ENCODE measurements around the gene EHBP1L1. TPM values are rescaled to one million over a fixed set of nuclear protein-coding genes. Genes with fewer than 3 reads are reported as not detected.

EHBP1L1 gene
- total and polyA plus RNA-seq, 2 of the 8 experiments (the other 6 are each of a cell fraction or from before 2014, with no cell fraction given): 4.3 to 6.6 TPM

- Histone ChIP-seq H3K79me2 (ENCODE audit: control insufficient read depth in 1 of 2, insufficient read depth in 2 of 2, low read length in 2 of 2) (no peaks in the 10 kb centered on the region), H2BK120ac (replicated peaks; ENCODE audit: low read depth, low read length) (no peak overlapping the region), H4K5ac (ENCODE audit: insufficient read length, low read depth, low read length) (no peak overlapping the region), H2BK20ac (ENCODE audit: low read length) (no peak overlapping the region), H3K27ac (ENCODE audit: low read depth, low read length) (no peak overlapping the region), H4K91ac (replicated peaks; ENCODE audit: insufficient read length, low read length) (no peak overlapping the region), H3K23ac (ENCODE audit: insufficient read length) (no peak overlapping the region), H2BK12ac (ENCODE audit: low read depth, low read length) (no peak overlapping the region), H3K56ac (replicated peaks; ENCODE audit: insufficient read length, low read depth, low read length) (no peak overlapping the region), H2AFZ (ENCODE audit: low read length) (no peak overlapping the region), H3K4me1 (replicated peaks in 1 of 4; ENCODE audit: control insufficient read depth in 3 of 4, insufficient read depth in 4 of 4, low read length in 3 of 4) (no peaks in the 10 kb centered on the region), H2BK5ac (ENCODE audit: low read depth, low read length) (no peak overlapping the region), H3K18ac (ENCODE audit: extremely low read depth, low read length) (no peak overlapping the region), H4K8ac (ENCODE audit: extremely low read depth, insufficient read depth, low read length) (no peak overlapping the region), H2AK5ac (ENCODE audit: low read depth, low read length) (no peak overlapping the region), H3K14ac (ENCODE audit: insufficient read length) (no peak overlapping the region), H3K4me2 (ENCODE audit: insufficient read depth in 1 of 2, low read depth in 2 of 2, low read length in 2 of 2) (no peak overlapping the region), H3K4me3 (ENCODE audit: extremely low read depth in 1 of 4, insufficient read depth in 2 of 4, low read depth in 3 of 4, low read length in 4 of 4) (no peak overlapping the region), H3K23me2 (ENCODE audit: low read depth, low read length) (no peaks in the 10 kb centered on the region), H3K9me3 (ENCODE audit: insufficient read depth in 2 of 2, low read depth in 1 of 2, low read length in 1 of 2) (no peaks in the 10 kb centered on the region), H3K36me3 (ENCODE audit: control insufficient read depth in 2 of 4, insufficient read depth in 4 of 4, low read length in 3 of 4) (peaks cover 23 to 55% (median 46%) of the 10 kb centered on the region in 4 experiments; a peak in 7 of 8 replicates), H3K9ac (replicated peaks in 1 of 4; ENCODE audit: extremely low read depth in 1 of 4, low read depth in 3 of 4, low read length in 3 of 4) (no peak overlapping the region), H3K27me3 (replicated peaks in 1 of 4; ENCODE audit: control insufficient read depth in 3 of 4, extremely low read depth in 1 of 4, insufficient read depth in 3 of 4, low read length in 3 of 4) (no peaks in the 10 kb centered on the region), H2BK15ac (ENCODE audit: low read length) (no peak overlapping the region), H4K20me1 (replicated peaks in 1 of 2; ENCODE audit: control insufficient read depth in 1 of 2, insufficient read depth in 2 of 2, low read length in 2 of 2) (peaks cover 0 to 27% of the 10 kb centered on the region in 2 experiments), H3K79me1 (ENCODE audit: low read depth, low read length) (peaks cover 2% of the 10 kb centered on the region; the same call in 1 of the 2 replicates), H3K4ac (replicated peaks; ENCODE audit: insufficient read length, low read depth, low read length) (no peak overlapping the region)
- FAIRE-seq (no peak), DNase-seq (ENCODE audit: low read depth in 1 of 2, low spot score in 2 of 2) (no peak)
- 93% methylated on average over 11 of the region's 11 CpGs; no CpG with 5 or more reads in 1 of the 2 experiments for WGBS, 2 experiments (ENCODE audit: extremely low coverage in 1 of 2, insufficient coverage in 1 of 2, insufficient read length in 1 of 2, insufficient replicate concordance in 2 of 2, low coverage in 1 of 2, low lambda C conversion rate in 2 of 2, missing lambda C conversion rate in 1 of 2)
- TF ChIP-seq BACH1 (IDR thresholded peaks at IDR 0.05; ENCODE audit: low read length) (no peak), ZNF274 (IDR thresholded peaks at IDR 0.05; ENCODE audit: borderline replicate concordance, extremely low read depth, low read length) (no peak)
- CTCF ChIA-PET (ENCODE audit: partially characterized antibody): interaction anchor here (0.6 to 1.4 kb wide), 4 partner anchors 9 to 260 kb away, joined by 3 to 5 read pairs (median 4); no protein-coding TSS in a partner anchor
- POLR2A ChIA-PET (ENCODE audit: partially characterized antibody): interaction anchor here (1.0 to 2.5 kb wide), 5 partner anchors 9 to 23 kb away, joined by 3 to 18 read pairs (median 7); partner anchors contain the start of gene SIPA1
Observed at GRCh38 chr11:65630215-65630614, 54.4 kb downstream of the EHBP1L1 start.
